ENCODE results near the gene SMCO4.

GRCh38 chr11:93552874-93553273 is 9.7 kb upstream of the SMCO4 start:
- no peak for TF ChIP-seq POLR2AphosphoS5 (IDR thresholded peaks at IDR 0.05)
- TF ChIP-seq, protein P1, sequence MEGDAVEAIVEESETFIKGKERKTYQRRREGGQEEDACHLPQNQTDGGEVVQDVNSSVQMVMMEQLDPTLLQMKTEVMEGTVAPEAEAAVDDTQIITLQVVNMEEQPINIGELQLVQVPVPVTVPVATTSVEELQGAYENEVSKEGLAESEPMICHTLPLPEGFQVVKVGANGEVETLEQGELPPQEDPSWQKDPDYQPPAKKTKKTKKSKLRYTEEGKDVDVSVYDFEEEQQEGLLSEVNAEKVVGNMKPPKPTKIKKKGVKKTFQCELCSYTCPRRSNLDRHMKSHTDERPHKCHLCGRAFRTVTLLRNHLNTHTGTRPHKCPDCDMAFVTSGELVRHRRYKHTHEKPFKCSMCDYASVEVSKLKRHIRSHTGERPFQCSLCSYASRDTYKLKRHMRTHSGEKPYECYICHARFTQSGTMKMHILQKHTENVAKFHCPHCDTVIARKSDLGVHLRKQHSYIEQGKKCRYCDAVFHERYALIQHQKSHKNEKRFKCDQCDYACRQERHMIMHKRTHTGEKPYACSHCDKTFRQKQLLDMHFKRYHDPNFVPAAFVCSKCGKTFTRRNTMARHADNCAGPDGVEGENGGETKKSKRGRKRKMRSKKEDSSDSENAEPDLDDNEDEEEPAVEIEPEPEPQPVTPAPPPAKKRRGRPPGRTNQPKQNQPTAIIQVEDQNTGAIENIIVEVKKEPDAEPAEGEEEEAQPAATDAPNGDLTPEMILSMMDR (IDR thresholded peaks at IDR 0.05) = no peak

Measured in sigmoid colon (tissue), 4 donors.